IMR-90 (cell line): ENCODE measurements around the gene MUTYH. TPM values are rescaled to one million over a fixed set of nuclear protein-coding genes. Genes with fewer than 3 reads are reported as not detected.

Experiments used
- CHD1 ChIP-seq: IDR thresholded peaks from 2 replicates; pipeline ENCODE4 v1.6.1; 2012; ENCODE audit warnings: low read depth, low read length, improper control_type of control experiment
- MAFK ChIP-seq: IDR thresholded peaks from 2 replicates; pipeline ENCODE4 v1.6.1; 2012; ENCODE audit warnings: low read depth, low read length, improper control_type of control experiment
- MAZ ChIP-seq: IDR thresholded peaks from 2 replicates; pipeline ENCODE4 v1.6.1; 2012; ENCODE audit warnings: low read depth, mild to moderate bottlenecking, low read length, improper control_type of control experiment, moderate library complexity, borderline replicate concordance
- NFE2L2 ChIP-seq: fragments of 150-350 bp; IDR thresholded peaks from 2 replicates; pipeline ENCODE4 v1.6.1; 2016; ENCODE audit warnings: low read depth, mild to moderate bottlenecking, low read length
- polyA plus RNA-seq, 3 experiments: library from polyadenylated mRNA; depleted of rRNA; stranded (reverse); fragments of >200 nt; gene quantifications; 2 replicates each; pipeline ENCODE4 v1.2.3, GENCODE V29; 2012; ENCODE audit warnings: low replicate concordance in 1 of 3
- total RNA-seq: library from RNA; depleted of rRNA; stranded (reverse); fragments of >200 nt; gene quantifications from 2 replicates; pipeline ENCODE4 v1.2.3, GENCODE V29; 2012

Gene MUTYH
- total and polyA plus RNA-seq, 2 of the 4 experiments (the other 2 are of a cell fraction) = 9.1 to 14.6 TPM

DNA sequence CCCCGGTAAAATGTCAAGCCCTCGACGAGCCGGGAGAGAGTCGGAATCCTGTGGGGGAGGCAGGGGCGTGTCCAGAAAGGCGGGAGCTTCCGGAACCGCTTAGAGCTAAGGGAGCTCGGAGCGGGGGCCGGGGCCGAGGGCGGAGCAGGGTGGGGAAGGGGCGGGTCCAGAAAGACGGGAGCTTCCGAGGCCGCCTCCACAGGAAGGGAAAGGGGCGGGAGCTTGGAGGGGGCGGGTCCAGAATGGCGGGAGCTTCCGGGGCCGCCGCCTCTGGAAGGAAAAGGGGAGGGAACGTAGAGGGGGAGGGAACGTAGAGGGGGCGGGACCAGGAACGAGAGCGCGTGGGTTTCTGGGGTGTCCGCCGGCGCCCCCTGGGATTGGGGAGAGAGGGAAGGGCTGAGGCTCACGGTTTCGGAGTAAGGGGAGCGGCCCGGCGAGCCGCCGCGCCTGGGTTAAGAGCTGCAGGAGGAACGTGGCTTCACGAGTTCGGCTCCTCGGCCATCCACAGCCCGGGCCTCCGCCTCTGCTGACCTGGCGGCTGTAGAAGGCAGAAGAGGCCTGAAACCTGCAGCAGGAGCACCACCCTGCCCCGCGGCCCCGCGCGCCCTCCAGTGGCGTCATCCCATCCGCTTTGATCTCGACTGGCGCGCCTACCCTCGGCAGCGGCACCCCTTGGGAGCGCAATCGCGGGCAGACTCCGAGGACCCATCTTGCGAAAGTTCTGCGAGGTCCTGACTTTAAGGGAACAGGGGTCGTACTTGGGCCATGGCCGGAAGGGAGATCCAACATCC, 36.5 kb downstream of the MUTYH start (continued):
- TF ChIP-seq CHD1 = no peak
- peak; percentile 90 for TF ChIP-seq MAZ
- TF ChIP-seq MAFK = no peak
- no peak for TF ChIP-seq NFE2L2
